HG02798 (cell line): ENCODE results near the gene ADGRG6.
A peak's percentile ranks its signal among the peaks of the same experiment; 100 is the strongest.

Experiments used
- ATAC-seq: cut with Tn5 transposase; IDR thresholded peaks from one replicate; pipeline ENCODE4 v1.9.1; 2021; ENCODE audit warnings: mild to moderate bottlenecking; ENCODE audit not compliant: unreplicated experiment, poor library complexity

The ADGRG6 gene

GRCh38 chr6:142373268-142374090 lies 71.7 kb downstream of the ADGRG6 start:
- ATAC-seq = no peak

GRCh38 chr6:142374091-142374770 lies 72.4 kb downstream of the ADGRG6 start:
- no peak for ATAC-seq

GRCh38 chr6:142374965-142375733 lies 73.3 kb downstream of the ADGRG6 start:
- no peak for ATAC-seq

- ATAC-seq = no peak
Measured at GRCh38 chr6:142376115-142376514, 74.3 kb downstream of the ADGRG6 start.

- ATAC-seq = peak; percentile 55
Measured at GRCh38 chr6:142376800-142377496, 75.1 kb downstream of the ADGRG6 start.

- no peak for ATAC-seq
Measured at GRCh38 chr6:142377497-142377848, 75.7 kb downstream of the ADGRG6 start.

GRCh38 chr6:142378138-142378875 lies 76.5 kb downstream of the ADGRG6 start:
- ATAC-seq = no peak

- no peak for ATAC-seq
Measured at GRCh38 chr6:142380626-142381025, 78.8 kb downstream of the ADGRG6 start.

GRCh38 chr6:142381181-142381580 lies 79.4 kb downstream of the ADGRG6 start:
- ATAC-seq = no peak

- ATAC-seq = no peak
Measured at GRCh38 chr6:142381845-142382378, 80.1 kb downstream of the ADGRG6 start.

- ATAC-seq = no peak
Measured at GRCh38 chr6:142384519-142385254, 82.9 kb downstream of the ADGRG6 start.

GRCh38 chr6:142385352-142385751 lies 83.5 kb downstream of the ADGRG6 start:
- ATAC-seq = no peak

- no peak for ATAC-seq
Measured at GRCh38 chr6:142386657-142387056, 84.8 kb downstream of the ADGRG6 start.

GRCh38 chr6:142387997-142388815 lies 86.4 kb downstream of the ADGRG6 start:
- ATAC-seq = peak; percentile 68

GRCh38 chr6:142395266-142395665 lies 93.5 kb downstream of the ADGRG6 start:
- no peak for ATAC-seq

- peak; percentile 86 for ATAC-seq
Measured at GRCh38 chr6:142395768-142396231, 94.0 kb downstream of the ADGRG6 start.

- no peak for ATAC-seq
Measured at GRCh38 chr6:142398353-142398752, 96.5 kb downstream of the ADGRG6 start.

- no peak for ATAC-seq
Measured at GRCh38 chr6:142399739-142400138, 97.9 kb downstream of the ADGRG6 start.
